Retinal pigment epithelial cell (primary cell): ENCODE measurements around the gene MGMT.

ENCODE experiments used
- DNase-seq: peaks from one replicate; pipeline ENCODE4 v3.0.0-alpha.2; 2010; ENCODE audit warnings: low read depth
- H3K4me3 ChIP-seq: 2 replicates; pipeline ENCODE4 v1.5.1; 2011; ENCODE audit warnings: mild to moderate bottlenecking, low read length, control low read depth, moderate library complexity
- TF ChIP-seq, protein P1 (sequence below): conservative IDR thresholded peaks from 2 replicates; pipeline ENCODE4 v1.5.1; 2011; ENCODE audit warnings: low read depth, low read length, control low read depth, inconsistent platforms

The MGMT gene

DNA sequence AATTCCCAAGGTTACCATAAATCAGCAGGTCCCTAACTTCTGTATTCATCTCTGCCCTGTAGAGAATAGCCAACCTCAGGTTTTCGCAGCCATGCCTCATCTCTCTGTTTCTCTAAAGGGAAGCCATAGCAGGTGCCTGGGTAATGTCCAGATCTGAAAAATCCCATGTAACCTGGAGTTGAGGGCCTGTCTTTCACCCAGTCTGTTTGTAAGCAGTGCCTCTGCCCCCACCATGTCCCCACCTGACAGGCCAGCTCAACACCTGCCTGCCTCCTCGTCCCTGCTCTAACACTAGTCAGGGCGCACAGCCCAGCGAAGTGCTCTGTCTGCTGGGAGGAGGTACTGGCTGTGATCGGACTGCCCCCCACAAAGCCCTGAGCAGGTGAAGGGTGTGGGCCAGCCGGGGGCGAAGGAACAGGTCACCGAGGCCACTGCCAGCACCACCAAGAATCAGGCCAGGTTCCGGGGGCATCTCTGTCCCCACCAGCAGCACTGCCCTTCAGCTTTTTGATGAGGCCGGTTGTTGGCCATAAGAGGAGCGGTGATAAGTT, 210.4 kb downstream of the MGMT start:
- no peak for DNase-seq
- TF ChIP-seq, protein P1, sequence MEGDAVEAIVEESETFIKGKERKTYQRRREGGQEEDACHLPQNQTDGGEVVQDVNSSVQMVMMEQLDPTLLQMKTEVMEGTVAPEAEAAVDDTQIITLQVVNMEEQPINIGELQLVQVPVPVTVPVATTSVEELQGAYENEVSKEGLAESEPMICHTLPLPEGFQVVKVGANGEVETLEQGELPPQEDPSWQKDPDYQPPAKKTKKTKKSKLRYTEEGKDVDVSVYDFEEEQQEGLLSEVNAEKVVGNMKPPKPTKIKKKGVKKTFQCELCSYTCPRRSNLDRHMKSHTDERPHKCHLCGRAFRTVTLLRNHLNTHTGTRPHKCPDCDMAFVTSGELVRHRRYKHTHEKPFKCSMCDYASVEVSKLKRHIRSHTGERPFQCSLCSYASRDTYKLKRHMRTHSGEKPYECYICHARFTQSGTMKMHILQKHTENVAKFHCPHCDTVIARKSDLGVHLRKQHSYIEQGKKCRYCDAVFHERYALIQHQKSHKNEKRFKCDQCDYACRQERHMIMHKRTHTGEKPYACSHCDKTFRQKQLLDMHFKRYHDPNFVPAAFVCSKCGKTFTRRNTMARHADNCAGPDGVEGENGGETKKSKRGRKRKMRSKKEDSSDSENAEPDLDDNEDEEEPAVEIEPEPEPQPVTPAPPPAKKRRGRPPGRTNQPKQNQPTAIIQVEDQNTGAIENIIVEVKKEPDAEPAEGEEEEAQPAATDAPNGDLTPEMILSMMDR = no peak
- no peak overlapping the region for H3K4me3 ChIP-seq

DNA sequence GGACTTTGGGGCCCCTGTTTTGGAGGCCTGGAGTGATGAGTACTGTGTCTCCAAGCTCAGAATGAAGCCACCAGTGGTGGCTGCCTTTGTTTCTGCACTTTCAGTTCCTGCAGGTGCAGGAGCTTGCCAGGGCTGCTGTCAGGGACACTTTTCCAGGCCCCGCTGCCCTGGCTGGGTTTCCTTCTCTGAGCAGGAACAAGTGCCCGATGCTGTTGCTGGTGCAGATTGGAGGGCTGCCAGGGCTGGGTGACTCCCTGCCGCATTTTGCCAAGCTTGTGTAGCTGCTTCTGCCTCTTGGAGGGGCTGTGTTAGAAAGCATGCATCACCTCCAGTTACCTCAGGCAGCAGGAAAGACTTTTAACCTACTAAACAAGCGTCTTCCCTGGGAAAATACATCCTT, 211.1 kb downstream of the MGMT start:
- no peak for DNase-seq
- no peak overlapping the region for H3K4me3 ChIP-seq
- TF ChIP-seq, protein P1 = no peak

DNA sequence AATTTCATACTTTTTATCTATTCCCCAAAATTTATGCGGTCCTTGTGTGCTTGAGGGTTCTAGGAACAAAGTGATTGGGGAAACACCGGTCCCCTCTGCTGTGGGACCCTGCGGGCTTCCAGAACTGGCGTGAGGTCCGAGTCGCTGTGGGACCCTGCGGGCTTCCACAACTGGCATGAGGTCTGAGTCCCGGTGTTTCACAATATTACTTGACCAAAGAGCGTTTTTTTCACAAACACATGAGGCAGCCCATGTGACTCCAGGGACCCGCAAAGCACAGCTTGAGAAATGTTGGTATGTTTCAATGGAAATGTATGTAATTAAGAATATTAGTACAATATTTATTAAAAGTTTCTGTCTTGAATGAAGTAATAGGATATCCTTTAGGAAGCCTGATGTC, 212.2 kb downstream of the MGMT start:
- TF ChIP-seq, protein P1 = no peak

DNA sequence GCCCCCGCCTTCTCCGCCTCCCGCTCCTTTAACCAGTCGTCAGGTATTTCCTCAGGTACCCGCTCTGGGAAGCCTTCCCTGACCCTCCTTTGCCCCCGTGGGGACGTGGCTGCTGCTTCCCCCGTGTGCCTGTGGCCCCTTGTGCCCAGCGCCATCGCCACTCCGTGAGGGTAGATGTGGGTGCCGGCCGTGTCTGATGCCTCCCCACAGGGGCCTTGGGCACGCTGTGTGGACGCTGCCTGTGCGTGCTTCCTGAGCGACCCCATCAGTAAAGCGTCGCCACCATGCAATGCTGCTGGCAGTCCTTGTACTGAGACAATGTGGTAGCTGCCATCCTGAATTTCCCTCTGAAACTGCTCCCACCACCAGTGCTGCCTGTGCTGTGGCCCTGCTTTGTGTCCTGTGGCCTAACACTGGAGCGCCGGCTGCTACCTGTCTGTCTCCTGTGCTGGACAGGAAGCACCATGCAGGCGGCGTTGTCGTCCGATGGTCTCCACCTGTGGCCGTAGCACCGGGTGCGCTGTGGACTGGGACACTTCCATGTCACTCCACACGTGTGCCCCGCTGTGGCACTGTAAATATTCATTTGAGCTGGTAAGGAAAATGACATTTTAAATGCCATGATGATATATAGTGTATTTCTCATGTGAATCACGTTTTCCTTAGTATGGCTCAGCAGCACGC, 213.8 kb downstream of the MGMT start:
- TF ChIP-seq, protein P1 = no peak
- DNase-seq = no peak
- no peak overlapping the region for H3K4me3 ChIP-seq

More for the DNA sequence above, 212.2 kb downstream of the MGMT start:
- no peak for DNase-seq
- no peak overlapping the region for H3K4me3 ChIP-seq

DNA sequence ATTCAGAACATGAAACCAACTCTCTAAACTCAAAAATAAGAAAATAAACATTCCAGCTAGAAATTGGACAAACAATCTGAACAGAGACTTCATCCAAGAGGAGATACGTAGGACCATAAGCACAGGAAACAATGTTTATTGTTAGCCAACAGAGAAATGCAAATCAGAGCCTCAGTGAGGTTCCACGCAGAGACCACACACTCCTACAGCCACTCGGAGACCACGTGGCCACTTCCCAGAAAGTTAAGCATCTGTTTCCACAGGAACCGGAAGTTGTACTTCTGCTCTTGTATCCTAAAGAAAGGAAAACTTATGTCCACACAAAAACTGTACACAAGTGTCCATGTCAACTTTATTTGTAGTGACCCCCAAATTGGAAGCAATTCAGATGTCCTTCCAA, 214.8 kb downstream of the MGMT start:
- no peak overlapping the region for H3K4me3 ChIP-seq
- DNase-seq = no peak
- TF ChIP-seq, protein P1 = no peak

DNA sequence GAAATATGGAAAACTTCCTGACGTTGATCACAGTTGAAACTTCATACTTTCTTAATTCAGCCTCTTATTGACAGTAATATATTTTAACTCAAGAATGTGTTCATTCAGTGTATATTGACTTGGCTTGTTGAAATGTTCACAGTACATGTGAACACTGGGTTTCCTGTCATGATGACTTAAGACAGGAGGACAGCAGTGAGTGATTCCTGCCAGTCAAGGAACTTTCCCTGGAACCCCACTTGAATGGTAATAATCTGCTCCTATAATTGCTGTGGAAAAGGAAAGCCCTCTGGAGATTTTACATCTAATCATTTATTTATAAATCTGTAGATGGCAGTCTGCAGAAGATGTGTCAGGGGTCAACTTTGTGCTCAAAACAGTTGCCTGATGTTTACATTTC, 216.5 kb downstream of the MGMT start:
- H3K4me3 ChIP-seq = no peak overlapping the region
- TF ChIP-seq, protein P1 = no peak

DNA sequence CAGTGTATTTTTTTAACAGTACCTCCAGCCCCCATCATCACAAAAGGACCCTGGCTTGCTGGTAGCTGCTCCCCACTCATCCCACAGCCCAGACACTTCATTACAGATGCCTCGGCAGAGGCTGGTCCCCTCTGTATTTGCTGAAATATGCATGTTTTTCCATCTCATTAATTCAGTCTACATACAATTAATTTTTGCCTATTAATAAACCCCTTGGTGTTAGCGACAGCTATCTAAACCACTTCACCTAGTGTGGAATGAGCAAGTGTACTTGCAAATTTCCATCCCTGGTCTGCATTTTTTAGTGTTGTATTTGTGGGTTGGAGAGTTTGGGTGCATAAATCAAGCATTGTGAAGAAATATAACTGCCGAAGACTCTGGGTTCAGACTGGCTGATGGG, 216.9 kb downstream of the MGMT start:
- TF ChIP-seq, protein P1 = no peak
- no peak overlapping the region for H3K4me3 ChIP-seq
- DNase-seq = no peak

More for the DNA sequence above, 216.5 kb downstream of the MGMT start:
- DNase-seq = no peak
